Endodermal cell (in vitro differentiated cells): ENCODE measurements around the gene KCNAB2. TPM values are rescaled to one million over a fixed set of nuclear protein-coding genes. Genes with fewer than 3 reads are reported as not detected.

Source experiments
- DNase-seq: peaks from one replicate; pipeline ENCODE4 v3.0.0-alpha.2; 2017
- H3K27ac ChIP-seq: 2 replicates; pipeline ENCODE4 v1.5.1; 2013; ENCODE audit warnings: mild to moderate bottlenecking, low read depth, low read length, moderate library complexity
- H3K27me3 ChIP-seq: 2 replicates; pipeline ENCODE4 v1.6.1; 2013; ENCODE audit warnings: mild to moderate bottlenecking, low read length, moderate library complexity; ENCODE audit not compliant: insufficient read depth, control insufficient read depth, poor library complexity, severe bottlenecking
- H3K36me3 ChIP-seq: 2 replicates; pipeline ENCODE4 v1.7.0; 2013; ENCODE audit warnings: mild to moderate bottlenecking, low read length, moderate library complexity; ENCODE audit not compliant: control insufficient read depth, insufficient read depth
- H3K4me1 ChIP-seq: one replicate; pipeline ENCODE4 v1.7.0; 2013; ENCODE audit warnings: low read length; ENCODE audit not compliant: control insufficient read depth, insufficient read depth
- H3K4me3 ChIP-seq: 2 replicates; pipeline ENCODE4 v1.5.1; 2013; ENCODE audit warnings: mild to moderate bottlenecking, low read length, moderate library complexity
- H3K9ac ChIP-seq: 2 replicates; pipeline ENCODE4 v1.6.1; 2013; ENCODE audit warnings: mild to moderate bottlenecking, low read length, moderate library complexity; ENCODE audit not compliant: poor library complexity, severe bottlenecking; ENCODE audit errors: extremely low read depth
- H3K9me3 ChIP-seq: 2 replicates; pipeline ENCODE4 v1.6.1; 2013; ENCODE audit warnings: mild to moderate bottlenecking, low read length, moderate library complexity; ENCODE audit not compliant: control insufficient read depth
- H3K27ac Mint-ChIP-seq: 2 replicates; pipeline ENCODE4 v1.8.0; 2020; ENCODE audit warnings: mixed read lengths
- H3K27me3 Mint-ChIP-seq: 2 replicates; pipeline ENCODE4 v1.8.0; 2021; ENCODE audit warnings: mild to moderate bottlenecking, mixed read lengths; ENCODE audit not compliant: insufficient read depth
- H3K36me3 Mint-ChIP-seq: 2 replicates; pipeline ENCODE4 v1.8.0; 2020; ENCODE audit warnings: low read depth, mixed read lengths
- H3K4me1 Mint-ChIP-seq: 2 replicates; pipeline ENCODE4 v1.8.0; 2020; ENCODE audit warnings: mixed read lengths
- H3K4me3 Mint-ChIP-seq: 2 replicates; pipeline ENCODE4 v1.8.0; 2020; ENCODE audit warnings: mild to moderate bottlenecking, moderate library complexity, mixed read lengths
- H3K9me3 Mint-ChIP-seq: 2 replicates; pipeline ENCODE4 v1.8.0; 2020; ENCODE audit warnings: mild to moderate bottlenecking, mixed read lengths
- WGBS, 2 experiments: methylation state at CpG; one replicate each; pipeline versions ENCODE4 v1.1.5 to v1.1.7; 2013; ENCODE audit warnings: missing lambda C conversion rate in 2 of 2, mixed read lengths in 1 of 2; ENCODE audit not compliant: insufficient coverage in 1 of 2, insufficient read length in 1 of 2; 5-methylcytosine and 5-hydroxymethylcytosine counted together
- total RNA-seq, 2 donors: library from RNA; stranded (reverse); fragmentation: NEBNext Ultra II Directional in 1 of 2; extraction: Animal tissue kit (Norgen Biotek cat#: 25700) in 1 of 2; gene quantifications; 2 replicates in 1 of 2; 3 replicates in 1 of 2; pipeline ENCODE4 v1.2.1, GENCODE V29; 2021
- TF ChIP-seq, protein P1 (sequence below): fragments of 200-600 bp; sonication (generic); conservative IDR thresholded peaks from 2 replicates; pipeline ENCODE4 v1.5.0; 2021; ENCODE audit warnings: antibody characterized with exemption, mild to moderate bottlenecking

KCNAB2 gene
- total RNA-seq, 2 donors from 2014 or later, result 14.9 to 22.9 TPM

DNA sequence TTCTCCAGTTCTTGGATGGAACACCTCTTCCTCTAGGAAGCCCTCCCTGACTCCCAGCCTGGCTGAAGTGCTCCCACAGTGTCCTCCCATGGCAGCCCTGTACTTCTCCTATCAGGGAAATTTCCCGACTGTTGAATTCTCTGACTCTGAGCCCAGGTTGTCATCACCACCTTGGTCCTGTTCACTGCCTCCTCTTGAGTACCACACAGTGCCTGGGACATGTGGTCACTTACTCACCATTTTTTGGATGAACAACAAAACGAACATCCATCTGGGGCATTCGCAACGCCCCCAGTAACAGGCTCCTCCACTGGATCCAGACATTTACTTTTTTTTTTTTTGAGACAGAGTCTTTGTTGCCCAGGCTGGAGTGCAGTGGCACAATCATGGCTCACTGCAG lies 97.0 kb downstream of the KCNAB2 start:
- Histone ChIP-seq H3K9ac (no peak overlapping the region), H3K36me3 (no peaks in the 10 kb centered on the region), H3K27ac (no peak overlapping the region), H3K4me1 (no peaks in the 10 kb centered on the region), H3K4me3 (no peak overlapping the region), H3K27me3 (peaks cover 8% of the 10 kb centered on the region), H3K9me3 (no peaks in the 10 kb centered on the region)
- Mint-ChIP-seq H3K27ac (no peak overlapping the region), H3K9me3 (no peaks in the 10 kb centered on the region), H3K4me3 (no peak overlapping the region), H3K36me3 (no peaks in the 10 kb centered on the region), H3K4me1 (no peaks in the 10 kb centered on the region), H3K27me3 (peaks cover 16% of the 10 kb centered on the region)
- TF ChIP-seq, protein P1, sequence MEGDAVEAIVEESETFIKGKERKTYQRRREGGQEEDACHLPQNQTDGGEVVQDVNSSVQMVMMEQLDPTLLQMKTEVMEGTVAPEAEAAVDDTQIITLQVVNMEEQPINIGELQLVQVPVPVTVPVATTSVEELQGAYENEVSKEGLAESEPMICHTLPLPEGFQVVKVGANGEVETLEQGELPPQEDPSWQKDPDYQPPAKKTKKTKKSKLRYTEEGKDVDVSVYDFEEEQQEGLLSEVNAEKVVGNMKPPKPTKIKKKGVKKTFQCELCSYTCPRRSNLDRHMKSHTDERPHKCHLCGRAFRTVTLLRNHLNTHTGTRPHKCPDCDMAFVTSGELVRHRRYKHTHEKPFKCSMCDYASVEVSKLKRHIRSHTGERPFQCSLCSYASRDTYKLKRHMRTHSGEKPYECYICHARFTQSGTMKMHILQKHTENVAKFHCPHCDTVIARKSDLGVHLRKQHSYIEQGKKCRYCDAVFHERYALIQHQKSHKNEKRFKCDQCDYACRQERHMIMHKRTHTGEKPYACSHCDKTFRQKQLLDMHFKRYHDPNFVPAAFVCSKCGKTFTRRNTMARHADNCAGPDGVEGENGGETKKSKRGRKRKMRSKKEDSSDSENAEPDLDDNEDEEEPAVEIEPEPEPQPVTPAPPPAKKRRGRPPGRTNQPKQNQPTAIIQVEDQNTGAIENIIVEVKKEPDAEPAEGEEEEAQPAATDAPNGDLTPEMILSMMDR, result no peak
- 88 to 90% methylated on average over 2 to 4 of the region's 4 CpGs for WGBS, 2 experiments
- no peak for DNase-seq

DNA sequence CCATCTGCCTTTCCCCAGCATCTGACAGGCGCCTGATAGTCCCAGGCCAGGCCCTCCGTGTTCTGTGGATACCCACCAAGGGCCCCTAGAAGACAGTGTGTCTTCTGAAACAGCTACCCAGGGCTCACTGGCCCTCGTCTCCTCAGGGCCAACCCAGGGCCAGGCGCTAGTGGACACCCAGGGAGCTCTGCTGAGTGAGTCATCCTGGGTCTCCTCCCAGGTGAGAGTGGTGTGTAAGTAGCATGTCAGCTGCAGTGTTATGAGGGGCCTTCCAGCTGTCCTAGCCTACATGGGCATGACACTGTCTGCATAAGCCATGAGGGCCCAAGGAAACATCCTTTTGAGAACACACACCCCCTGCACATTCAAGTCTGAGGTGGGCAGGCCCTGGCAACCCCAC lies 97.7 kb downstream of the KCNAB2 start:
- Mint-ChIP-seq H3K9me3 (no peaks in the 10 kb centered on the region), H3K36me3 (no peaks in the 10 kb centered on the region), H3K4me3 (no peak overlapping the region), H3K4me1 (peaks cover under 1% of the 10 kb centered on the region), H3K27me3 (peaks cover 22% of the 10 kb centered on the region), H3K27ac (no peak overlapping the region)
- H3K27ac ChIP-seq, result no peak overlapping the region
- H3K9me3 ChIP-seq, result no peaks in the 10 kb centered on the region
- 89 to 100% methylated on average over 1 to 4 of the region's 4 CpGs for WGBS, 2 experiments
- no peaks in the 10 kb centered on the region for H3K4me1 ChIP-seq
- TF ChIP-seq, protein P1, result no peak
- H3K4me3 ChIP-seq, result no peak overlapping the region
- no peak for DNase-seq
- H3K9ac ChIP-seq, result no peak overlapping the region
- peaks cover 15% of the 10 kb centered on the region for H3K27me3 ChIP-seq
- H3K36me3 ChIP-seq, result no peaks in the 10 kb centered on the region

DNA sequence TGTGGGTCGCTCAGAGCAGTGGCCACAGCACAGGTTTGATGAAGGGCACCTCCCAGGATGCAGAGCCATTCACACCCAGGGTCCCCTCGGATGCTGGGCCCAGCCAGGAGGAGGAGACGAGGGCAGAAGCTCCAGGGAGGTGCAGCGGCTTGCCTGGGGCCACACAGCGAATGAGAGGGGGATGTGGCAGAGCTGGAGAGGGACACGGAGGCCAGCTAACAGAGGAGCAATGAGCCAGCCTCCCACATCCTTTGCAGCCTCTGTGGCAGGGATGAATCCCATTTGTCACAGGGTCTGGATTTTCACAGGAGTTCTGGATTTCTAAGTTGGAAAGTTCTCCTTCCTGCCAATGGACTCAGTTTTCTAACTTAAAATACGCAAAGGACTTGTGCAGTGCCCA lies 98.5 kb downstream of the KCNAB2 start:
- H3K9ac ChIP-seq, result no peak overlapping the region
- no peaks in the 10 kb centered on the region for H3K4me1 ChIP-seq
- H3K9me3 Mint-ChIP-seq, result no peaks in the 10 kb centered on the region
- TF ChIP-seq, protein P1, result no peak
- H3K36me3 ChIP-seq, result no peaks in the 10 kb centered on the region
- no peak overlapping the region for H3K4me3 ChIP-seq
- no peaks in the 10 kb centered on the region for H3K9me3 ChIP-seq
- peaks cover 1% of the 10 kb centered on the region for H3K4me1 Mint-ChIP-seq
- no peak overlapping the region for H3K27ac Mint-ChIP-seq
- WGBS, 2 experiments, result 85 to 93% methylated on average over 4 to 7 of the region's 7 CpGs
- H3K36me3 Mint-ChIP-seq, result no peaks in the 10 kb centered on the region
- H3K27me3 Mint-ChIP-seq, result peaks cover 27% of the 10 kb centered on the region
- no peak for DNase-seq
- no peak overlapping the region for H3K27ac ChIP-seq
- peaks cover 20% of the 10 kb centered on the region for H3K27me3 ChIP-seq
- no peak overlapping the region for H3K4me3 Mint-ChIP-seq
